ENCODE results near the gene ATP1B1.

The ATP1B1 gene

GRCh38 chr1:169111472-169111871, 5.0 kb downstream of the ATP1B1 start:
- TF ChIP-seq, protein P1, sequence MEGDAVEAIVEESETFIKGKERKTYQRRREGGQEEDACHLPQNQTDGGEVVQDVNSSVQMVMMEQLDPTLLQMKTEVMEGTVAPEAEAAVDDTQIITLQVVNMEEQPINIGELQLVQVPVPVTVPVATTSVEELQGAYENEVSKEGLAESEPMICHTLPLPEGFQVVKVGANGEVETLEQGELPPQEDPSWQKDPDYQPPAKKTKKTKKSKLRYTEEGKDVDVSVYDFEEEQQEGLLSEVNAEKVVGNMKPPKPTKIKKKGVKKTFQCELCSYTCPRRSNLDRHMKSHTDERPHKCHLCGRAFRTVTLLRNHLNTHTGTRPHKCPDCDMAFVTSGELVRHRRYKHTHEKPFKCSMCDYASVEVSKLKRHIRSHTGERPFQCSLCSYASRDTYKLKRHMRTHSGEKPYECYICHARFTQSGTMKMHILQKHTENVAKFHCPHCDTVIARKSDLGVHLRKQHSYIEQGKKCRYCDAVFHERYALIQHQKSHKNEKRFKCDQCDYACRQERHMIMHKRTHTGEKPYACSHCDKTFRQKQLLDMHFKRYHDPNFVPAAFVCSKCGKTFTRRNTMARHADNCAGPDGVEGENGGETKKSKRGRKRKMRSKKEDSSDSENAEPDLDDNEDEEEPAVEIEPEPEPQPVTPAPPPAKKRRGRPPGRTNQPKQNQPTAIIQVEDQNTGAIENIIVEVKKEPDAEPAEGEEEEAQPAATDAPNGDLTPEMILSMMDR (IDR thresholded peaks at IDR 0.05; ENCODE audit: borderline replicate concordance, control extremely low read depth, extremely low read depth, insufficient read depth, missing control alignments): no peak
- in situ Hi-C loops (cut with MboI; ENCODE audit: low sequenced_read_pairs, unreplicated experiment): loop anchor here (10.0 to 25.0 kb wide), 2 partner anchors 233 to 499 kb away; no protein-coding TSS in a partner anchor

GRCh38 chr1:169112241-169112640, 5.8 kb downstream of the ATP1B1 start:
- DNase-seq (ENCODE audit: low spot score): no peak
- in situ Hi-C loops (cut with MboI; ENCODE audit: low sequenced_read_pairs, unreplicated experiment): loop anchor here (10.0 to 25.0 kb wide), 2 partner anchors 233 to 500 kb away; no protein-coding TSS in a partner anchor
- TF ChIP-seq, protein P1 (IDR thresholded peaks at IDR 0.05; ENCODE audit: borderline replicate concordance, control extremely low read depth, extremely low read depth, insufficient read depth, missing control alignments): no peak

More at GRCh38 chr1:169111472-169111871, 5.0 kb downstream of the ATP1B1 start:
- DNase-seq (ENCODE audit: low spot score): no peak

- TF ChIP-seq, protein P1 (IDR thresholded peaks at IDR 0.05; ENCODE audit: borderline replicate concordance, control extremely low read depth, extremely low read depth, insufficient read depth, missing control alignments): no peak
- in situ Hi-C loops (cut with MboI; ENCODE audit: low sequenced_read_pairs, unreplicated experiment): loop anchor here (10.0 to 25.0 kb wide), 2 partner anchors 231 to 501 kb away; no protein-coding TSS in a partner anchor
- DNase-seq (ENCODE audit: low spot score): no peak
Observed at GRCh38 chr1:169113613-169114119, 7.2 kb downstream of the ATP1B1 start.

- in situ Hi-C loops (cut with MboI; ENCODE audit: low sequenced_read_pairs, unreplicated experiment): loop anchor here (10.0 to 25.0 kb wide), 2 partner anchors 229 to 504 kb away; no protein-coding TSS in a partner anchor
- peak; percentile 49 for DNase-seq (ENCODE audit: low spot score)
- TF ChIP-seq, protein P1 (IDR thresholded peaks at IDR 0.05; ENCODE audit: borderline replicate concordance, control extremely low read depth, extremely low read depth, insufficient read depth, missing control alignments): no peak
Observed at GRCh38 chr1:169115891-169116585, 9.5 kb downstream of the ATP1B1 start.

DNA sequence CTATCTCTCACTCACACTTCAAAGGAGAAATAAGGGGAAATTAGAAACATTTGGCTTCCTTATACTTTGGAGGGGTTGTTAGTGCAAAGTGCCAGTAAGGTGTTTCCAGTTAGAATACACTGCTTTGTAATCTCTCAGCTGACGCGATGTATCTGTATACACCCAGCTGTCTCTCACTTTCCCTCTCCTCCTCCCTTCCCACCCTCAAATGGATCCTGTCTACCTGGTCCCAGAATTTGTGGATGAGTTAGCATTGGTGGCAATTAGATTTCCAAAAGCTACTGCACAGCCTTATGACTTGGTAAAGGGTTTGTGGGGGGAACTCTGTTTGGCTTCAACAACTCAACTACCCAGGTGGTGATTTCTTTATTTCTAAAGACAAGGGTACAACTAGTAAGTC, 10.5 kb downstream of the ATP1B1 start:
- in situ Hi-C loops (cut with MboI; ENCODE audit: low sequenced_read_pairs, unreplicated experiment): loop anchor here (10.0 to 25.0 kb wide), 2 partner anchors 228 to 505 kb away; no protein-coding TSS in a partner anchor
- TF ChIP-seq, protein P1 (IDR thresholded peaks at IDR 0.05; ENCODE audit: borderline replicate concordance, control extremely low read depth, extremely low read depth, insufficient read depth, missing control alignments): no peak
- DNase-seq (ENCODE audit: low spot score): no peak

DNA sequence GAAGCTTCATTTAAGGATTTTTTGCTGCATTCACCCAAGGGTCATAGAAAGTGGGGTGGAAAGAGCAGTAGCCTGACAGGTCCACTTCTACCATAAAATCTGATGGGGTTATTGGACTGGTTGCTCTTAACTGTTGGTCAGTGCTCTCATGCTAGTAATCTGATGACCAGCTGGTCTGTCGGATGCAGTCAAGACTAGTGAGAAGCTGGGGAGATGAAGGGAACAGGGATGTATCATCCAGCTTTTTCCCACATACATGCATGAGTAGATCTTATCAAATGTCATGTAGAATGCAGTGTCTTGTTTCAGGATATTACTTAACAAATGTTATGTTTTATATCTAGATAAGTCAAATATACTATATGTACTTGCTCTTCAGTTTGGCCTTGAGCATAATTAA, 11.1 kb downstream of the ATP1B1 start:
- no peak for DNase-seq (ENCODE audit: low spot score)
- in situ Hi-C loops (cut with MboI; ENCODE audit: low sequenced_read_pairs, unreplicated experiment): loop anchor here (10.0 to 25.0 kb wide), 2 partner anchors 227 to 505 kb away; no protein-coding TSS in a partner anchor
- TF ChIP-seq, protein P1 (IDR thresholded peaks at IDR 0.05; ENCODE audit: borderline replicate concordance, control extremely low read depth, extremely low read depth, insufficient read depth, missing control alignments): no peak

Data from GM13976 (cell line).